ENCODE measurements around the gene SMIM38.

DNA sequence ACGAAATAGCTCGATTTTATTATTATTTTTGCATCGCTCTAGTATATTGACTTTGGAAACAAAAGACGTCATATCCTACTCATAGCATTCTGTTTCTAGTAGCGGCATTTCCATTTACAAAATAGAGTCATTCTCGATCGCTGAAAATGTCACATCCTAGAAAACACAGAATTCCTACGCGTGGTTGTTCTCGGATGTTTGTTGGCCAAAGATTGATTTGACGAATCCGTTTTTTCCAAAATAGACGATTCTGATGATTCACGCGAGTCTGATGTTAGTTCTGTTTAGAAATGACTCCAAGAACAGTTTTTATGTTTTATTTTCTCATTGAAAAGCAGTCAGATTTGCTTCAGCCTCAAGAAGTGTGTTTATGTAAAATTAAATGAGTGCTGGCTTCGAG, 47.6 kb downstream of the SMIM38 start:
- TF ChIP-seq, protein P1, sequence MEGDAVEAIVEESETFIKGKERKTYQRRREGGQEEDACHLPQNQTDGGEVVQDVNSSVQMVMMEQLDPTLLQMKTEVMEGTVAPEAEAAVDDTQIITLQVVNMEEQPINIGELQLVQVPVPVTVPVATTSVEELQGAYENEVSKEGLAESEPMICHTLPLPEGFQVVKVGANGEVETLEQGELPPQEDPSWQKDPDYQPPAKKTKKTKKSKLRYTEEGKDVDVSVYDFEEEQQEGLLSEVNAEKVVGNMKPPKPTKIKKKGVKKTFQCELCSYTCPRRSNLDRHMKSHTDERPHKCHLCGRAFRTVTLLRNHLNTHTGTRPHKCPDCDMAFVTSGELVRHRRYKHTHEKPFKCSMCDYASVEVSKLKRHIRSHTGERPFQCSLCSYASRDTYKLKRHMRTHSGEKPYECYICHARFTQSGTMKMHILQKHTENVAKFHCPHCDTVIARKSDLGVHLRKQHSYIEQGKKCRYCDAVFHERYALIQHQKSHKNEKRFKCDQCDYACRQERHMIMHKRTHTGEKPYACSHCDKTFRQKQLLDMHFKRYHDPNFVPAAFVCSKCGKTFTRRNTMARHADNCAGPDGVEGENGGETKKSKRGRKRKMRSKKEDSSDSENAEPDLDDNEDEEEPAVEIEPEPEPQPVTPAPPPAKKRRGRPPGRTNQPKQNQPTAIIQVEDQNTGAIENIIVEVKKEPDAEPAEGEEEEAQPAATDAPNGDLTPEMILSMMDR (IDR thresholded peaks at IDR 0.05 in 8 of 11, conservative IDR thresholded peaks at IDR 0.05 in 3 of 11) = no peak
- no peak for TF ChIP-seq POLR2AphosphoS5 (IDR thresholded peaks at IDR 0.05)
- TF ChIP-seq POLR2A (IDR thresholded peaks at IDR 0.05) = no peak

All from spleen (tissue), 7 donors.